BLaER1 (cell line): ENCODE results near the gene MFN1.

Experiments
- H3K27ac ChIP-seq: shearing (Covaris generic); formaldehyde crosslinking; 2 replicates; pipeline ENCODE4 v1.8.1; 2022
- H3K27me3 ChIP-seq: shearing (Covaris generic); formaldehyde crosslinking; 2 replicates; pipeline ENCODE4 v1.8.1; 2022
- H3K36me3 ChIP-seq: shearing (Covaris generic); formaldehyde crosslinking; 2 replicates; pipeline ENCODE4 v1.8.1; 2022
- H3K4me1 ChIP-seq: shearing (Covaris generic); formaldehyde crosslinking; 2 replicates; pipeline ENCODE4 v1.8.1; 2022
- H3K4me2 ChIP-seq: shearing (Covaris generic); formaldehyde crosslinking; 2 replicates; pipeline ENCODE4 v1.8.1; 2022
- H3K4me3 ChIP-seq: shearing (Covaris generic); formaldehyde crosslinking; 2 replicates; pipeline ENCODE4 v1.8.1; 2022
- H3K9ac ChIP-seq: shearing (Covaris generic); formaldehyde crosslinking; 2 replicates; pipeline ENCODE4 v1.8.1; 2022
- H3K9me3 ChIP-seq: shearing (Covaris generic); formaldehyde crosslinking; 2 replicates; pipeline ENCODE4 v1.8.1; 2022
- H4K20me1 ChIP-seq: shearing (Covaris generic); formaldehyde crosslinking; 2 replicates; pipeline ENCODE4 v1.8.1; 2022
- Cebpa-rat ChIP-seq: shearing (Covaris generic); IDR thresholded peaks from 2 replicates; pipeline ENCODE4 v1.8.1; 2022

Gene MFN1

DNA sequence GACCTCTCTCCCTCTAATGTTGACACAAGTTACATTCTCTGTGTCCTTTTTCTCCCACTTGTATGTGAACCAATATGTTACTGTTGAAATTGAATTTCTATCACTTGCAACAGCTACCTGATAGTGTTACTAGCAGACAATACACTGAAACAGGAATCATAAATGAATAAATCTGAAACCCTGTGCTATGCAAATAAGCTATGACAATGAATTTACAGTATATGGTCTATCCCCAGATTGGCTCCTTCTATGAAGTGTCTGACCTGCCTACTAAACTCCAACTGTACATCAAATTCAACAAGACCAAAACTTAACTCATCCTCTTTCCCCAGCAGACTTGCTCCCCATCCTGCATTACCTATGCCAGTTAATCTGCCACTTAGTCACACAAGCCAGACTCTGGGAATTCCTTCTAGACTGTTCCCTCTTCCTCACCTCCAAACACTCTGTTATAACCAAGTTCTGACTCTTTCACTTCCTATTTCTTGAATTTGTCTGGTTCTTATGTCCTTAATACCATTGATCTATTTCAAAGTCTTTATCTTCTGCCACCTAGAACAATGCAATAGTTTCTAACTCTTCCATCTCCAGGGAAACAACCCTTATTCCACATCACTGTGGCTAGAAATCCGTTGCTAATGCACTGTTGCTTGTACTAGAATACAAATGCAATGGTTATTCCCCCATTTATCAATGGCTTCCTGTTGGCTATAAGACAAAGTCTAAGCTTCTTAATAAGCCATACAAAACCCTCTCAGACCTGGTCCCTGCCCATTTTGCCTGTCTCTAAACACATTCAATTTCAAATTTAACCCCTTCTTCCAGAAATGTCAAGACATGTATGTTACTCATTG lies 38.1 kb upstream of the MFN1 start:
- Histone ChIP-seq H3K4me3 (no peak overlapping the region), H3K27me3 (no peaks in the 10 kb centered on the region), H3K27ac (no peak overlapping the region), H3K9me3 (no peaks in the 10 kb centered on the region), H3K4me1 (no peaks in the 10 kb centered on the region), H3K4me2 (no peak overlapping the region), H3K9ac (no peak overlapping the region), H4K20me1 (no peaks in the 10 kb centered on the region), H3K36me3 (no peaks in the 10 kb centered on the region)
- no peak for TF ChIP-seq Cebpa-rat

- no peaks in the 10 kb centered on the region for H3K9me3 ChIP-seq
- H3K9ac ChIP-seq, result no peak overlapping the region
- peaks cover 6% of the 10 kb centered on the region; the same call in 1 of the 2 replicates for H4K20me1 ChIP-seq
- H3K27me3 ChIP-seq, result no peaks in the 10 kb centered on the region
- H3K4me3 ChIP-seq, result no peak overlapping the region
- TF ChIP-seq Cebpa-rat, result no peak
- peaks cover 19% of the 10 kb centered on the region for H3K4me1 ChIP-seq
- H3K4me2 ChIP-seq, result no peak overlapping the region
- no peak overlapping the region for H3K27ac ChIP-seq
- H3K36me3 ChIP-seq, result no peaks in the 10 kb centered on the region
These were observed 28.6 kb upstream of the MFN1 start for GRCh38 chr3:179318876-179319275.

- TF ChIP-seq Cebpa-rat, result no peak
- peaks cover 32% of the 10 kb centered on the region for H3K4me1 ChIP-seq
- no peaks in the 10 kb centered on the region for H3K27me3 ChIP-seq
- peak overlapping the region; percentile 92; the same call in 1 of the 2 replicates for H3K9ac ChIP-seq
- H3K36me3 ChIP-seq, result peaks cover 18% of the 10 kb centered on the region
- peak overlapping the region; percentile 91 for H3K4me3 ChIP-seq
- H3K27ac ChIP-seq, result peak overlapping the region; percentile 97; the same call in 1 of the 2 replicates
- no peaks in the 10 kb centered on the region for H3K9me3 ChIP-seq
- H4K20me1 ChIP-seq, result peaks cover 35% of the 10 kb centered on the region
- peak overlapping the region; percentile 82 for H3K4me2 ChIP-seq
These were observed 25.7 kb upstream of the MFN1 start for GRCh38 chr3:179321668-179322285.

- Histone ChIP-seq H4K20me1 (peaks cover 43% of the 10 kb centered on the region), H3K9ac (peak within 1 kb of the TSS; percentile 92), H3K4me3 (peak within 1 kb of the TSS; percentile 91), H3K27me3 (no peaks in the 10 kb centered on the region), H3K4me2 (peak within 1 kb of the TSS; percentile 82), H3K9me3 (no peaks in the 10 kb centered on the region), H3K27ac (peak within 1 kb of the TSS; percentile 97), H3K4me1 (peaks cover 32% of the 10 kb centered on the region), H3K36me3 (peaks cover 23% of the 10 kb centered on the region)
- no peak for TF ChIP-seq Cebpa-rat
These were observed 25.0 kb upstream of the MFN1 start, which contains the start of gene ZNF639 for GRCh38 chr3:179322286-179323196. Gene ZNF639, plus strand, starts transcription at chr3:179323031. Its CDS starts 5,263 bp downstream, at chr3:179328294.

DNA sequence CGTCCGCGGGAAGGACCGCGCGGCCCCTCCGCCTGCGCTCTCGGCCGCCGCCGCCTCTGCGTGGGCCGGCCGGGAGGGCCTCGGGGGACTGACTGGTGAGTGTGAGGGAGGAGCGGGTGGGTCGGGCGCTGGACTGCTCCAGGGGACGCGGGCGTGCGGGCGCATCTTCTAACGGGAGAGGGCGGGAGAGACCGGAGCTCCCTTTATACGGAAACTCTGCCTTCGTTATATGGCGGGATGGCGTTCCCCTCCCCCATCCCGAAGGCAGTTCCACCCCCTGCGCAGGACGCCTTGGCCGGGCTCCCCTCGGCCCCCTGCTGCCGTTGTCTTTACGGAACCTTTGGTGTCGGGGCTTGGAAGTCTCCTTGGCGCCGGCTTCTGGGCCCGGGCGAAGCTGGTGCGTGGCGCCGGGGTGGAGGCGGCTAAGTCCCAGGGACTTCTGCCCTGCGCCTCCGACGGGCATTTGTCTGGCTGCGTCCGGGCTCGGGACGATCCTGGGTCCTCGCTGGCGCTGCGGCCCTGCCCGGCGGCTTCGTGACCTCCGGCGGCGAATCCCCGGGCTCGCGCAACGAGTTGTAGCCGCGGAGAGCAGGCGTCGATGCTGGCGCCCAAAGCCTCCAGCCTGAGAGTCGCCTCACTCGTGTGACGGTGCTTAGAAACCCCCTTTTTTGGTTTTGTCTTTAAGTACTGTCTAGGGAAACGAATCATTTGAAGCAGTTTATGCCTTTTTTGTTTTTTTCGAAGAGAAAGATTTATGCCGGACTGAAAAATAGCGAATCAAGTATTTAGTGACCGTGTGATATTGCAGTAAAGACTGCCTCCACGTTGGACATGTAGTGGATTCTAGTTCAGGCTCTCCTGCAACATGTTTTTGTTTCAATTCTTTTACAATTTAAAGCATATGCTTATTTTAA lies 24.1 kb upstream of the MFN1 start:
- Histone ChIP-seq H3K9me3 (no peaks in the 10 kb centered on the region), H3K4me3 (peak overlapping the region; percentile 91), H4K20me1 (peaks cover 51% of the 10 kb centered on the region), H3K4me2 (peak overlapping the region; percentile 82), H3K9ac (peak overlapping the region; percentile 92), H3K36me3 (peaks cover 30% of the 10 kb centered on the region), H3K4me1 (peaks cover 32% of the 10 kb centered on the region), H3K27me3 (no peaks in the 10 kb centered on the region), H3K27ac (peak overlapping the region; percentile 97)
- no peak for TF ChIP-seq Cebpa-rat

GRCh38 chr3:179324270-179324754 lies 23.2 kb upstream of the MFN1 start:
- Histone ChIP-seq H3K9me3 (no peaks in the 10 kb centered on the region), H3K4me1 (peaks cover 32% of the 10 kb centered on the region), H3K27me3 (no peaks in the 10 kb centered on the region), H3K27ac (peak overlapping the region; percentile 97; the same call in 1 of the 2 replicates), H3K4me3 (peak overlapping the region; percentile 91), H3K36me3 (peaks cover 37% of the 10 kb centered on the region), H3K9ac (peak overlapping the region; percentile 92), H3K4me2 (peak overlapping the region; percentile 82), H4K20me1 (peaks cover 57% of the 10 kb centered on the region)
- TF ChIP-seq Cebpa-rat, result no peak

DNA sequence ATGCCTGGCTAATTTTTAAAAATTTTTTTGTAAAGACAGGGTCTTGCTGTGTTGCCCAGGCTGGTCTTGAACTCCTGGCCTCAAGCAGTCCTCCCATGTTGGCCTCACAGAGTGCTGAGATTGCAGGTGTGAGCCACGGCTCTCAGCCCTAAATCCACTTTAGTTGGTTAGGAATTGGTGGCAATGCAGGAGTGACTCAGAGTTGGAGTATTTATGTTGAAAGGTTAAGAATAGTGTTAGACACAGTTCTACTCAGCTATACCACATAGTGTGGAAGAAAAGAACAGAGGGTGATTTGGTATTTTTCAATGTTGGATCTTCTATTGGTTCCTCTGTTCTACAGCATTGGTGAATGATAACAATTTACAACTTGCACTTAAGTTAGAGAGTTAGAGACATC lies 17.1 kb upstream of the MFN1 start:
- H3K36me3 ChIP-seq, result peaks cover 91% of the 10 kb centered on the region

DNA sequence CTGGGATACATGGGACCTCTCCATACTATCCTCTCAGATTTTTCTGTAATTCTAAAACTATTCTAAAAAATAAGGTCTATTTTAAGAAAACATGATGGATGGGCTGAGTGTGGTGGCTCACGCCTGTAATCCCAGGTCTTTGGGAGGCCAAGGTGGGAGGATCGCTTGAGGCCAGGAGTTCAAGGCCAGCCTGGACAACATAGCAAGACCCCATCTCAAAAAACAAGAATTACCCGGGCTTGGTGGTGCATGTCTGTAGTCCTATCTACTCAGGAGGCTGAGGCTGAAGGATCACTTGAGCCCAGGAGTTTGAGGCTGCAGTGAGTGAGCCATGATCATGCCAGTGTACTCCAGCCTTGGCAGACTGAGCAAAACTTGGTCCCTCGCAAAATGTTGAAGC lies 15.3 kb upstream of the MFN1 start:
- Histone ChIP-seq H3K27ac (no peak overlapping the region), H3K4me2 (no peak overlapping the region), H3K36me3 (peaks cover 93% of the 10 kb centered on the region), H3K9ac (no peak overlapping the region), H3K4me3 (no peak overlapping the region), H3K9me3 (no peaks in the 10 kb centered on the region), H4K20me1 (peaks cover 18% of the 10 kb centered on the region), H3K27me3 (no peaks in the 10 kb centered on the region), H3K4me1 (no peaks in the 10 kb centered on the region)
- no peak for TF ChIP-seq Cebpa-rat

More for the DNA sequence above, 17.1 kb upstream of the MFN1 start:
- peaks cover 3% of the 10 kb centered on the region for H3K4me1 ChIP-seq
- H3K9ac ChIP-seq, result no peak overlapping the region
- H3K4me2 ChIP-seq, result no peak overlapping the region
- no peak for TF ChIP-seq Cebpa-rat
- no peak overlapping the region for H3K4me3 ChIP-seq
- H4K20me1 ChIP-seq, result peaks cover 36% of the 10 kb centered on the region
- no peaks in the 10 kb centered on the region for H3K9me3 ChIP-seq
- H3K27me3 ChIP-seq, result no peaks in the 10 kb centered on the region
- H3K27ac ChIP-seq, result no peak overlapping the region
